Measurements from ENCODE around the gene KRTAP19-1. TPM values are rescaled to one million over a fixed set of nuclear protein-coding genes. Genes with fewer than 3 reads are reported as not detected.

Gene KRTAP19-1
- total and polyA plus RNA-seq, 8 donors = not detected

DNA sequence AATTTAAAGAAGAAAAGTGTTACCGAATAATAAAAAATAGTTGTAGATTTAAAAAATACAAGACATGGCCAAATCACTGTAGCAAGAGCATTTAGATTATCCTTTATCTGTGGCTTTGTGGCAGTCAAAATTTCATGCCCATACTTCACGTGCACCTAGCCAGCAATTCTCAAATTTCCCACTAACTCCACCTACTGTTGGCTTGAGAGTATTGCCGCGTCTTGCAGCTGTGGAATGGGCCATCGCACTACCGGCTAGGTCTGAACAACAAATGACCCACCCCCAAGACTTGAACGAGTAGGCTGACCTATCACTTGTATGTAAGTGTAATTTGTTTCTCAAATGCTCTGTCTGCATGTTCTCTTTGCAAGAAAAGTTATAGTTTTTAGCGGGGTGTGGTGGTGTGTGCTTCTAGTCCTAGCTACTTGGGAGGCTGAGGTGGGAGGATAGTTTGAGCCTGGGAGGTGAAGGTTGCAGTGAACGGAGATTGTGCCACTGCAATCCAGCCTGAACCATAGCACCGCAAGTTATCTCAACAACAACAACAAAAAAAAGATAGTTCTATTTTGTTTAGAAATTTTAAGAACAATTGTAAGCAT, 46.0 kb downstream of the KRTAP19-1 start:
- Histone ChIP-seq H3K4me1 (no peaks in the 10 kb centered on the region), H3K36me3 (no peaks in the 10 kb centered on the region), H3K4me3 (no peak overlapping the region), H3K27ac (no peak overlapping the region), H3K9me3 (no peaks in the 10 kb centered on the region), H3K27me3 (no peaks in the 10 kb centered on the region)
- intact Hi-C loops (cut with DNase I; ENCODE audit: low total_unique reads) = no loop called here
- WGBS, 5 donors = 31 to 39% (median 37%) methylated on average over 10 of the region's 10 CpGs
- TF ChIP-seq, protein P1, sequence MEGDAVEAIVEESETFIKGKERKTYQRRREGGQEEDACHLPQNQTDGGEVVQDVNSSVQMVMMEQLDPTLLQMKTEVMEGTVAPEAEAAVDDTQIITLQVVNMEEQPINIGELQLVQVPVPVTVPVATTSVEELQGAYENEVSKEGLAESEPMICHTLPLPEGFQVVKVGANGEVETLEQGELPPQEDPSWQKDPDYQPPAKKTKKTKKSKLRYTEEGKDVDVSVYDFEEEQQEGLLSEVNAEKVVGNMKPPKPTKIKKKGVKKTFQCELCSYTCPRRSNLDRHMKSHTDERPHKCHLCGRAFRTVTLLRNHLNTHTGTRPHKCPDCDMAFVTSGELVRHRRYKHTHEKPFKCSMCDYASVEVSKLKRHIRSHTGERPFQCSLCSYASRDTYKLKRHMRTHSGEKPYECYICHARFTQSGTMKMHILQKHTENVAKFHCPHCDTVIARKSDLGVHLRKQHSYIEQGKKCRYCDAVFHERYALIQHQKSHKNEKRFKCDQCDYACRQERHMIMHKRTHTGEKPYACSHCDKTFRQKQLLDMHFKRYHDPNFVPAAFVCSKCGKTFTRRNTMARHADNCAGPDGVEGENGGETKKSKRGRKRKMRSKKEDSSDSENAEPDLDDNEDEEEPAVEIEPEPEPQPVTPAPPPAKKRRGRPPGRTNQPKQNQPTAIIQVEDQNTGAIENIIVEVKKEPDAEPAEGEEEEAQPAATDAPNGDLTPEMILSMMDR (IDR thresholded peaks at IDR 0.05) = peak in 4 of 7 experiments; percentile 35 to 39 (median 38)
- no peak for TF ChIP-seq POLR2A (IDR thresholded peaks at IDR 0.05)
- peak; percentile 26 to 37 for DNase-seq

DNA sequence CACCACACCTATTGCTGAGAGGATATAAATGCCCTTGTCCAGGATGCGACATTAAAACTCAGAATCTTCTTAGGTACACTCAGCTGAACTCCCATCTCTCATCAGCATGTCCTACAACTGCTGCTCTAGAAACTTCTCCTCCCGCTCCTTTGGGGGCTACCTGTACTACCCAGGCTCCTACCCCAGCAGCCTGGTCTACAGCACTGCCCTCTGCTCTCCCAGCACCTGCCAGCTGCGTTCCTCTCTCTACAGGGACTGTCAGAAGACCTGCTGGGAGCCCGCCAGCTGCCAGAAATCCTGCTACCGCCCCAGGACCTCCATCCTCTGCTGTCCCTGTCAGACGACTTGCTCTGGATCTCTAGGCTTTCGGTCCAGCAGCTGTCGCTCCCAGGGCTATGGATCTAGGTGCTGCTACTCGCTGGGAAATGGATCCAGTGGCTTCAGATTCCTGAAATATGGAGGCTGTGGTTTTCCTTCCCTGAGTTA, 50.0 kb downstream of the KRTAP19-1 start, which contains the start of gene KRTAP13-4:
TSS of gene KRTAP13-4 (plus strand) at position 51 of the 486 bp plus-strand sequence. CDS start at position 107, 56 bp downstream.
- H3K27ac ChIP-seq = no peak within 1 kb of the TSS
- no peaks in the 10 kb centered on the region for H3K9me3 ChIP-seq
- no peak within 1 kb of the TSS for H3K4me3 ChIP-seq
- no peak for TF ChIP-seq EP300 (IDR thresholded peaks at IDR 0.05)
- no peaks in the 10 kb centered on the region for H3K36me3 ChIP-seq
- no peak for DNase-seq
- 70 to 81% (median 74%) methylated on average over 9 of the region's 9 CpGs for WGBS, 5 donors
- H3K27me3 ChIP-seq = no peaks in the 10 kb centered on the region
- intact Hi-C loops (cut with DNase I; ENCODE audit: low total_unique reads) = no loop called here
- H3K4me1 ChIP-seq = no peaks in the 10 kb centered on the region

Small RNA genes lying within 50 kb of the gene (small RNA-seq; reads per million reads assigned to genes)
- gene AP000567.1 (0 reads per million in 4 donors), gene KRTAP19-10P (0 reads per million in 4 donors), gene KRTAP19-9P (0 reads per million in 4 donors)

Other genes with a start within 250 kb of the KRTAP19-1 start
- gene KRTAP24-1, start 197.4 kb downstream of the KRTAP19-1 start, total RNA-seq = not detected
- gene KRTAP24-1, start 197.4 kb downstream of the KRTAP19-1 start, polyA plus RNA-seq = not detected
- gene KRTAP25-1, start 190.9 kb downstream of the KRTAP19-1 start, total RNA-seq = not detected
- not detected for gene KRTAP25-1, start 190.9 kb downstream of the KRTAP19-1 start, polyA plus RNA-seq
- not detected for gene KRTAP26-1, start 160.1 kb downstream of the KRTAP19-1 start, total RNA-seq
- gene KRTAP26-1, start 160.1 kb downstream of the KRTAP19-1 start, polyA plus RNA-seq = not detected
- not detected for gene KRTAP27-1, start 142.7 kb downstream of the KRTAP19-1 start, total RNA-seq
- not detected for gene KRTAP27-1, start 142.7 kb downstream of the KRTAP19-1 start, polyA plus RNA-seq
- not detected for gene KRTAP23-1, start 131.8 kb downstream of the KRTAP19-1 start, total RNA-seq
- gene KRTAP23-1, start 131.8 kb downstream of the KRTAP19-1 start, polyA plus RNA-seq = not detected
- not detected for gene KRTAP13-2, start 108.1 kb downstream of the KRTAP19-1 start, total RNA-seq
- not detected for gene KRTAP13-2, start 108.1 kb downstream of the KRTAP19-1 start, polyA plus RNA-seq
- not detected for gene KRTAP13-1, start 84.3 kb downstream of the KRTAP19-1 start, total RNA-seq
- not detected for gene KRTAP13-1, start 84.3 kb downstream of the KRTAP19-1 start, polyA plus RNA-seq
- gene KRTAP13-3, start 54.4 kb downstream of the KRTAP19-1 start, total RNA-seq = not detected
- gene KRTAP13-3, start 54.4 kb downstream of the KRTAP19-1 start, polyA plus RNA-seq = not detected
- gene KRTAP13-4, start 50.1 kb downstream of the KRTAP19-1 start, total RNA-seq = not detected
- gene KRTAP13-4, start 50.1 kb downstream of the KRTAP19-1 start, polyA plus RNA-seq = not detected
- gene KRTAP15-1, start 40.1 kb downstream of the KRTAP19-1 start, total RNA-seq = not detected
- gene KRTAP15-1, start 40.1 kb downstream of the KRTAP19-1 start, polyA plus RNA-seq = not detected
- gene KRTAP19-2, start 7.1 kb upstream of the KRTAP19-1 start, total RNA-seq = not detected
- not detected for gene KRTAP19-2, start 7.1 kb upstream of the KRTAP19-1 start, polyA plus RNA-seq
- gene KRTAP19-3, start 11.6 kb upstream of the KRTAP19-1 start, total RNA-seq = not detected
- not detected for gene KRTAP19-3, start 11.6 kb upstream of the KRTAP19-1 start, polyA plus RNA-seq
- not detected for gene KRTAP19-4, start 16.8 kb upstream of the KRTAP19-1 start, total RNA-seq
- gene KRTAP19-4, start 16.8 kb upstream of the KRTAP19-1 start, polyA plus RNA-seq = not detected
- not detected for gene KRTAP19-5, start 21.8 kb upstream of the KRTAP19-1 start, total RNA-seq
- not detected for gene KRTAP19-5, start 21.8 kb upstream of the KRTAP19-1 start, polyA plus RNA-seq
- not detected for gene KRTAP19-6, start 61.5 kb upstream of the KRTAP19-1 start, total RNA-seq
- not detected for gene KRTAP19-6, start 61.5 kb upstream of the KRTAP19-1 start, polyA plus RNA-seq
- not detected for gene KRTAP19-7, start 80.9 kb upstream of the KRTAP19-1 start, total RNA-seq
- not detected for gene KRTAP19-7, start 80.9 kb upstream of the KRTAP19-1 start, polyA plus RNA-seq
- gene KRTAP22-2, start 110.0 kb upstream of the KRTAP19-1 start, total RNA-seq = not detected
- gene KRTAP22-2, start 110.0 kb upstream of the KRTAP19-1 start, polyA plus RNA-seq = not detected
- gene KRTAP6-3, start 112.1 kb upstream of the KRTAP19-1 start, total RNA-seq = not detected
- gene KRTAP6-3, start 112.1 kb upstream of the KRTAP19-1 start, polyA plus RNA-seq = not detected
- gene KRTAP6-2, start 118.5 kb upstream of the KRTAP19-1 start, total RNA-seq = not detected
- gene KRTAP6-2, start 118.5 kb upstream of the KRTAP19-1 start, polyA plus RNA-seq = not detected
- not detected for gene KRTAP22-1, start 120.7 kb upstream of the KRTAP19-1 start, total RNA-seq
- not detected for gene KRTAP22-1, start 120.7 kb upstream of the KRTAP19-1 start, polyA plus RNA-seq
- gene KRTAP6-1, start 133.6 kb upstream of the KRTAP19-1 start, total RNA-seq = not detected
- gene KRTAP6-1, start 133.6 kb upstream of the KRTAP19-1 start, polyA plus RNA-seq = not detected
- not detected for gene KRTAP20-1, start 136.1 kb upstream of the KRTAP19-1 start, total RNA-seq
- not detected for gene KRTAP20-1, start 136.1 kb upstream of the KRTAP19-1 start, polyA plus RNA-seq
- not detected for gene KRTAP20-4, start 140.3 kb upstream of the KRTAP19-1 start, total RNA-seq
- not detected for gene KRTAP20-4, start 140.3 kb upstream of the KRTAP19-1 start, polyA plus RNA-seq
- not detected for gene KRTAP20-2, start 154.8 kb upstream of the KRTAP19-1 start, total RNA-seq
- not detected for gene KRTAP20-2, start 154.8 kb upstream of the KRTAP19-1 start, polyA plus RNA-seq
- gene KRTAP20-3, start 162.5 kb upstream of the KRTAP19-1 start, total RNA-seq = not detected
- gene KRTAP20-3, start 162.5 kb upstream of the KRTAP19-1 start, polyA plus RNA-seq = not detected
- not detected for gene KRTAP21-3, start 238.4 kb upstream of the KRTAP19-1 start, total RNA-seq
- gene KRTAP21-3, start 238.4 kb upstream of the KRTAP19-1 start, polyA plus RNA-seq = not detected

All from stomach (tissue), 9 donors.